GM12892 (cell line): ENCODE results near the gene DUS1L.

Experiments used
- POLR2A ChIP-seq: IDR thresholded peaks from 2 replicates; pipeline ENCODE4 v1.6.1; 2011; ENCODE audit warnings: low read depth, low read length, control low read depth
- POLR2AphosphoS5 ChIP-seq: IDR thresholded peaks from 2 replicates; pipeline ENCODE4 v1.6.1; 2011; ENCODE audit warnings: low read depth, low read length, control low read depth
- TAF1 ChIP-seq: IDR thresholded peaks from 2 replicates; pipeline ENCODE4 v1.6.1; 2011; ENCODE audit warnings: low read depth, mild to moderate bottlenecking, control low read depth, low read length, borderline replicate concordance

DNA sequence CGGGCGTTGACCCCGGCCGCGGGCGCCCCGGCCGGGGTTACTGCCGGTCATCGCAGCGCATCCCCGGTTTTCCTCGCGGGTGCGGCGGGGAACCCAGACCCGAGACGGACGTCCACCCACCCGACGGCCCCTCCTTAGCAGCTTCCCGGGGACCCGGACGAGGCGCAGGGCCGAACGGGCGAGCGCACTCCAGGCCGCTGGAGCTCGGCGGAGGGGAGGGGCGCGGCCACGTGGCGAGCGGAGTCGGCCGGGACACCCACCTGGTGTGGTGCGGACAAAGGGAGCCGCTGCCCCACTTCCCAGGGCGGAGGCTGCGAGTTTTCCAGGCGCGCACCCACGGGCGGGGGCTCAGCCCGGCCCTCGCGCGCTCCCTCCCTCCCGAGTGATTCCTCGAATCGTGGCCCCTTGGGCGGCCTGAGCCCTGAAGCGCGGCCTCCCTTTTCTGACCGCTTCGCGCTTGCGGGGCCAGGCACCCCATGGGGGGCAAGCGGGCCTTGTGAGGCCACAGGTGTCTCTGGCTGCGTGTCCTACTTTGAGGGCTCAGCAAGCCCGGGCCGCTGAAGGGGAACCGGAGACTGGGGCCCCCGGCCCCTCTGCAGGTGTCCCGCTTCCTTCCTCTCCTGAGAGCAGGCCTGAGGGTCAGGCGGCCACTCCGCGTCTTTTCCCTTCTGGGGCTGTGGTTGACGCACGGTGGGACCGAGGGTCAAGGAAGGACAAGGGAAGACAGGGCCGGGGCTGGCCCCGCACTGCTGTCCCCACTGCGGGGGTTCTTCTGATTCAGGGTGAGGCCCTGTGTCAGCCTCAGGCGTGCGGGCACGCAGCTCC lies 33.5 kb upstream of the DUS1L start:
- TF ChIP-seq POLR2A, result peak; percentile 69; the same call in 1 of the 2 replicates
- TF ChIP-seq POLR2AphosphoS5, result no peak
- TF ChIP-seq TAF1, result no peak
